SK-N-SH (cell line): Measurements from ENCODE around the gene FRMD7.
"Not testable (repeated sequence)": the region's sequence is repeated elsewhere in the genome, so short reads cannot be mapped to it uniquely, and the experiment has no call there.

Experiments used
- CTCF ChIP-seq: fragments of 200-600 bp; sonication (generic); IDR thresholded peaks from 2 replicates; pipeline ENCODE4 v1.6.1; 2017; ENCODE audit warnings: antibody characterized with exemption, mild to moderate bottlenecking, moderate library complexity
- EP300 ChIP-seq, 2 experiments: IDR thresholded peaks; 2 replicates each; pipeline versions ENCODE4 v1.4.0 to v1.6.1; 2012; ENCODE audit warnings: borderline replicate concordance in 1 of 2, low read depth in 1 of 2, low read length in 1 of 2
- EZH2phosphoT487 ChIP-seq: fragments of 200-600 bp; sonication (generic); IDR thresholded peaks from 2 replicates; pipeline ENCODE4 v1.6.1; 2017; ENCODE audit warnings: low read depth, mixed run types, mild to moderate bottlenecking, antibody characterized with exemption, moderate library complexity, borderline replicate concordance
- FOSL2 ChIP-seq: IDR thresholded peaks from 2 replicates; pipeline ENCODE4 v1.4.0; 2012; ENCODE audit warnings: low read depth, mild to moderate bottlenecking, moderate library complexity, borderline replicate concordance
- MXI1 ChIP-seq: IDR thresholded peaks from 2 replicates; pipeline ENCODE4 v1.6.1; 2012; ENCODE audit warnings: mild to moderate bottlenecking, low read depth, low read length, improper control_type of control experiment
- NFIC ChIP-seq: IDR thresholded peaks from 2 replicates; pipeline ENCODE4 v1.4.0; 2012; ENCODE audit warnings: borderline replicate concordance
- POLR2AphosphoS5 ChIP-seq: IDR thresholded peaks from 2 replicates; pipeline ENCODE4 v1.6.1; 2012; ENCODE audit warnings: low read depth, low read length
- RCOR1 ChIP-seq: fragments of 150-350 bp; IDR thresholded peaks from 2 replicates; pipeline ENCODE4 v1.6.1; 2017; ENCODE audit warnings: antibody characterized with exemption, low read length
- REST ChIP-seq: IDR thresholded peaks from 2 replicates; pipeline ENCODE4 v1.6.1; 2012; ENCODE audit warnings: mild to moderate bottlenecking, low read depth, low read length, moderate library complexity
- TAF1 ChIP-seq: IDR thresholded peaks from 2 replicates; pipeline ENCODE4 v1.6.1; 2012; ENCODE audit warnings: low read depth, mild to moderate bottlenecking, low read length, moderate library complexity, borderline replicate concordance
- USF1 ChIP-seq: IDR thresholded peaks from 2 replicates; pipeline ENCODE4 v1.4.0; 2012; ENCODE audit warnings: low read depth, borderline replicate concordance
- YY1 ChIP-seq: IDR thresholded peaks from 2 replicates; pipeline ENCODE4 v1.4.0; 2012; ENCODE audit warnings: low read depth, mild to moderate bottlenecking
- TF ChIP-seq, protein P1 (sequence below): IDR thresholded peaks from 2 replicates; pipeline ENCODE4 v1.4.0; 2012; ENCODE audit warnings: low read depth

DNA sequence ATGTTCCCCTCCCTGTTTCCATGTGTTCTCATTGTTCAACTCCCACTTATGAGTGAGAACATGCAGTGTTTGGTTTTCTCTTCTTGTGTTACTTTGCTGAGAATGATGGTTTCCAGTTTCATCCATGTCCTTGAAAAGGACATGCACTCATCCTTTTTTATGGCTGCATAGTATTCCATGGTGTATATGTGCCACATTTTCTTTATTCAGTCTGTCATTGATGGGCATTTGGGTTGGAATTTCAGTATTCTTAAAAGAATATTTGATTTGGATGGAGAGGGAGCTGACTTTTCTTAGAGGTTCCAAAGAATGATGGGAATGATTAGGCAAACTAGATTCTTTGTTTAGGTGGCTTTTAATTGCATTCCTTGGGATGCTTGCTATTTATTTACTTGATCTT lies 76.0 kb downstream of the FRMD7 start:
- not testable (repeated sequence) for TF ChIP-seq EZH2phosphoT487; CTCF; USF1; EP300 (IDR thresholded peaks at IDR 0.05; ENCODE audit: borderline replicate concordance in 1 of 2, low read depth in 1 of 2, low read length in 1 of 2); YY1; FOSL2; MXI1; REST; TAF1; POLR2AphosphoS5; RCOR1; NFIC
- TF ChIP-seq, protein P1, sequence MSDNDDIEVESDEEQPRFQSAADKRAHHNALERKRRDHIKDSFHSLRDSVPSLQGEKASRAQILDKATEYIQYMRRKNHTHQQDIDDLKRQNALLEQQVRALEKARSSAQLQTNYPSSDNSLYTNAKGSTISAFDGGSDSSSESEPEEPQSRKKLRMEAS: not testable (repeated sequence)
